PC-3 (cell line): ENCODE results near the gene ADARB2. TPM values are rescaled to one million over a fixed set of nuclear protein-coding genes. Genes with fewer than 3 reads are reported as not detected.

Experiments
- ATAC-seq: fragments of 200-7000 bp; cut with Tn5 transposase; 2 replicates; pipeline ENCODE4 v1.9.1; 2020; ENCODE audit warnings: mild to moderate bottlenecking, moderate library complexity
- BruUV-seq: library from RNA; stranded (reverse); fragments of 400-500 nt; replicated peaks from 2 replicates; lab custom pipeline; 2021; lab: Mats Ljungman, UMichigan
- CTCF ChIA-PET: fragments of 300-600 bp; sonication (Branson Sonifier 250); formaldehyde crosslinking; loops from one replicate; lab custom pipeline; 2022; ENCODE audit warnings: antibody characterized with exemption; lab: Charles Lee
- POLR2A ChIA-PET: fragments of 300-600 bp; sonication (Branson Sonifier 250); formaldehyde crosslinking; loops from one replicate; lab custom pipeline; 2022; ENCODE audit warnings: antibody characterized with exemption; ENCODE audit not compliant: unreplicated experiment; lab: Charles Lee
- DNase-seq: peaks from one replicate; pipeline ENCODE4 v3.0.0-alpha.2; 2015
- H2AFZ ChIP-seq: fragments of 300-600 bp; sonication (generic); 2 replicates; pipeline ENCODE4 v1.6.0; 2016; ENCODE audit warnings: antibody characterized with exemption, low read length
- H3F3A ChIP-seq: fragments of 300-600 bp; sonication (generic); one replicate; pipeline ENCODE4 v1.6.0; 2017; ENCODE audit warnings: antibody characterized with exemption, low read length, control low read depth, mild to moderate bottlenecking; ENCODE audit not compliant: unreplicated experiment
- H3K27ac ChIP-seq: fragments of 300-600 bp; sonication (generic); 2 replicates; pipeline ENCODE4 v1.5.1; 2016; ENCODE audit warnings: mild to moderate bottlenecking, low read length
- H3K27me3 ChIP-seq: fragments of 300-600 bp; sonication (generic); 2 replicates; pipeline ENCODE4 v1.6.1; 2016; ENCODE audit warnings: low read length, mixed read lengths
- H3K36me3 ChIP-seq: fragments of 300-600 bp; sonication (generic); 2 replicates; pipeline ENCODE4 v1.6.1; 2016; ENCODE audit warnings: low read depth, mixed run types, low read length, mixed read lengths
- H3K4me1 ChIP-seq: fragments of 300-600 bp; sonication (generic); 2 replicates; pipeline ENCODE4 v1.5.1; 2016; ENCODE audit warnings: low read length; ENCODE audit not compliant: insufficient read depth
- H3K4me2 ChIP-seq: fragments of 300-600 bp; sonication (generic); 2 replicates; pipeline ENCODE4 v1.6.0; 2016; ENCODE audit warnings: low read length
- H3K4me3 ChIP-seq: fragments of 300-600 bp; sonication (generic); 2 replicates; pipeline ENCODE4 v1.5.1; 2016; ENCODE audit warnings: mild to moderate bottlenecking, low read length, mixed read lengths
- H3K79me2 ChIP-seq: fragments of 300-600 bp; sonication (generic); 2 replicates; pipeline ENCODE4 v1.6.1; 2017; ENCODE audit warnings: low read length, mixed read lengths
- H3K9ac ChIP-seq: fragments of 300-600 bp; sonication (generic); 2 replicates; pipeline ENCODE4 v1.6.0; 2016; ENCODE audit warnings: mild to moderate bottlenecking, low read length
- H3K9me2 ChIP-seq: fragments of 300-600 bp; sonication (generic); replicated peaks from 2 replicates; pipeline ENCODE4 v1.6.1; 2016; ENCODE audit warnings: mixed run types, low read length, mixed read lengths
- H3K9me3 ChIP-seq: fragments of 300-600 bp; sonication (generic); 2 replicates; pipeline ENCODE4 v1.6.1; 2016; ENCODE audit warnings: low read length, mixed read lengths
- H4K20me1 ChIP-seq: fragments of 300-600 bp; sonication (generic); 2 replicates; pipeline ENCODE4 v1.6.1; 2016; ENCODE audit warnings: low read length, mixed read lengths
- EZH2 ChIP-seq: fragments of 300-600 bp; sonication (generic); IDR thresholded peaks from one replicate; pipeline ENCODE4 v1.6.1; 2017; ENCODE audit warnings: antibody characterized with exemption, mild to moderate bottlenecking, low read length; ENCODE audit not compliant: unreplicated experiment
- EZH2phosphoT487 ChIP-seq: fragments of 300-600 bp; sonication (generic); IDR thresholded peaks from 2 replicates; pipeline ENCODE4 v1.6.1; 2018; ENCODE audit warnings: mild to moderate bottlenecking, antibody characterized with exemption, low read length, borderline replicate concordance
- intact Hi-C: fragments of 100-400 bp; cut with micrococcal nuclease; formaldehyde crosslinking; loops from 2 replicates; pipeline ENCODE4 v1.9.0; 2023
- total RNA-seq: library from RNA; depleted of rRNA; stranded (reverse); fragments of >200 nt; gene quantifications from 2 replicates; pipeline ENCODE4 v1.2.3, GENCODE V29; 2014
- TF ChIP-seq, protein P1 (sequence below): fragments of 300-600 bp; sonication (generic); conservative IDR thresholded peaks from 2 replicates; pipeline ENCODE4 v1.5.1; 2017; ENCODE audit warnings: antibody characterized with exemption, low read depth, mild to moderate bottlenecking, low read length

Gene ADARB2
- total RNA-seq, 1 experiment from 2014 or later, result not detected

DNA sequence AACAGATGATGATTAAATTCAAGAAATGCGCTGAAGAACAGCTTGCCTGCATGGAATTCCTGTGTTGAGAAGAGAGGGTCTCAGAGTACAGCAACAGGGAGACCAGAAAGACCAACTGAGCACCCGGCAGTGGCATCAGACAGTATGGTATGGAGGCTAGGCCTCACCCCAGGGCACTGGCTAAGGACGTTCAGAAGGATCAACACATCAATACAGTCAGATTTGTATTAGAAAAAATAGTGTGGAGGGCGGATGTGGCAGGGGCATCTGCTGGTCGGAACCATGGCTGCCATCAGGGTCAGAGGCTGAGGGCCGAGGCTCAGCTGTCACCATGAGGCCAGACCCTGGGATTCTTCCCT is 142.1 kb downstream of the ADARB2 start:
- no peaks in the 10 kb centered on the region for H3K4me1 ChIP-seq
- H3K27ac ChIP-seq, result no peak overlapping the region
- no peak overlapping the region for H3K4me3 ChIP-seq
- no peaks in the 10 kb centered on the region for H3F3A ChIP-seq
- H3K36me3 ChIP-seq, result no peaks in the 10 kb centered on the region
- no peak overlapping the region for H3K9ac ChIP-seq
- no peaks in the 10 kb centered on the region for H3K9me3 ChIP-seq
- intact Hi-C loops, result no loop called here
- H3K27me3 ChIP-seq, result no peaks in the 10 kb centered on the region
- ChIA-PET POLR2A (no interaction called here), CTCF (no interaction called here)
- DNase-seq (no peak), ATAC-seq (no peak)
- no peaks in the 10 kb centered on the region for H3K79me2 ChIP-seq
- H3K4me2 ChIP-seq, result no peak overlapping the region
- TF ChIP-seq EZH2, result no peak
- TF ChIP-seq, protein P1, sequence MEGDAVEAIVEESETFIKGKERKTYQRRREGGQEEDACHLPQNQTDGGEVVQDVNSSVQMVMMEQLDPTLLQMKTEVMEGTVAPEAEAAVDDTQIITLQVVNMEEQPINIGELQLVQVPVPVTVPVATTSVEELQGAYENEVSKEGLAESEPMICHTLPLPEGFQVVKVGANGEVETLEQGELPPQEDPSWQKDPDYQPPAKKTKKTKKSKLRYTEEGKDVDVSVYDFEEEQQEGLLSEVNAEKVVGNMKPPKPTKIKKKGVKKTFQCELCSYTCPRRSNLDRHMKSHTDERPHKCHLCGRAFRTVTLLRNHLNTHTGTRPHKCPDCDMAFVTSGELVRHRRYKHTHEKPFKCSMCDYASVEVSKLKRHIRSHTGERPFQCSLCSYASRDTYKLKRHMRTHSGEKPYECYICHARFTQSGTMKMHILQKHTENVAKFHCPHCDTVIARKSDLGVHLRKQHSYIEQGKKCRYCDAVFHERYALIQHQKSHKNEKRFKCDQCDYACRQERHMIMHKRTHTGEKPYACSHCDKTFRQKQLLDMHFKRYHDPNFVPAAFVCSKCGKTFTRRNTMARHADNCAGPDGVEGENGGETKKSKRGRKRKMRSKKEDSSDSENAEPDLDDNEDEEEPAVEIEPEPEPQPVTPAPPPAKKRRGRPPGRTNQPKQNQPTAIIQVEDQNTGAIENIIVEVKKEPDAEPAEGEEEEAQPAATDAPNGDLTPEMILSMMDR, result no peak
- no peak overlapping the region for H2AFZ ChIP-seq
- H4K20me1 ChIP-seq, result no peaks in the 10 kb centered on the region
- BruUV-seq, result no TSS peak
- no peaks in the 10 kb centered on the region for H3K9me2 ChIP-seq

DNA sequence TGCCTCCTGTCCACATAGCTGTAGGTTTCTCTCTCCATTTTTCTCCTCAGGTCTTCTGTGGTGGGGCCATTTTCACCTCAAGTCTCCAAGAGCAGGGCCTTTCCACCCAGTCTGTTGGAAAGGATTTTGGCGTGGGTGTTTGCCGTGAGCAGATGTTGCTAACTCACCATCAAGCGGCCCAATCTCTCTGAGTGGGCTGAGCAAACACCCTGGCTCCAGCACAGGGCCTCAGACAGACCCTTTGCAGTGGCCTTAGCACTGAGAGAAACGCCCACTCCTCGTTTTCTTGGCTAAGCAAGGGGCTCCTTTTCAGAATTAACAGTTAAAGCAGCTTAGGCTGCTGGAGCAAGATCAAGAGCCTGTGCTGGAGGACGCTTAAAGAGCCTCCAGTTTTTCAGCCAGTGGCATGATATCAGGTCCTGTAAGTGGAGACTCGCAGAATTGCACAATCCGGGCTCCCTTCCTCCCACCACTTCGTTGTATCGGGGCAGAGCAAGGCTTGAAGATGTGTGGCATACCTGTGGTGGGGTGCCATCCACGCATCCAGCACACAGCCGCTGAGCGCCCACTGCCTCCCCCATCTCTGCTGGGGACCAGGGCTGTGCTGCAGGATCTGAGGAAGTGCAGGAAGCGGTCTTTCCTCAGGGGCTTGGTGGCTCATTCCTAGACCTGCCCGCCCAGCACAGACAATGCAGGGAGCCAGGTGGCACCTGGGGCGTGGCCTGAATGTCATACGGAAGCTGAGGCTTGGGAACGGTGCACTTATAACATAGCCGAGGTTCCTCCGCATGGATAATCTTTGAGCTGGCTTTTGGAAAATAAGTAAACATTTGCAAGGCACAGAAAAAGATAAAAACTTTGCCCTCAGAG is 142.7 kb downstream of the ADARB2 start:
- intact Hi-C loops, result no loop called here
- no TSS peak for BruUV-seq
- H3F3A ChIP-seq, result no peaks in the 10 kb centered on the region
- H3K27ac ChIP-seq, result no peak overlapping the region
- CTCF ChIA-PET, result no interaction called here
- DNase-seq (no peak), ATAC-seq (no peak)
- H3K9me3 ChIP-seq, result no peaks in the 10 kb centered on the region
- TF ChIP-seq EZH2phosphoT487 (no peak), EZH2 (no peak)
- TF ChIP-seq, protein P1, result no peak
- no peaks in the 10 kb centered on the region for H4K20me1 ChIP-seq
- no peaks in the 10 kb centered on the region for H3K9me2 ChIP-seq
- no peaks in the 10 kb centered on the region for H3K27me3 ChIP-seq
- no peaks in the 10 kb centered on the region for H3K36me3 ChIP-seq
- POLR2A ChIA-PET, result no interaction called here
- no peak overlapping the region for H3K4me3 ChIP-seq
- no peaks in the 10 kb centered on the region for H3K4me1 ChIP-seq
- H3K79me2 ChIP-seq, result no peaks in the 10 kb centered on the region
- no peak overlapping the region for H2AFZ ChIP-seq
- H3K9ac ChIP-seq, result no peak overlapping the region
- no peak overlapping the region for H3K4me2 ChIP-seq

DNA sequence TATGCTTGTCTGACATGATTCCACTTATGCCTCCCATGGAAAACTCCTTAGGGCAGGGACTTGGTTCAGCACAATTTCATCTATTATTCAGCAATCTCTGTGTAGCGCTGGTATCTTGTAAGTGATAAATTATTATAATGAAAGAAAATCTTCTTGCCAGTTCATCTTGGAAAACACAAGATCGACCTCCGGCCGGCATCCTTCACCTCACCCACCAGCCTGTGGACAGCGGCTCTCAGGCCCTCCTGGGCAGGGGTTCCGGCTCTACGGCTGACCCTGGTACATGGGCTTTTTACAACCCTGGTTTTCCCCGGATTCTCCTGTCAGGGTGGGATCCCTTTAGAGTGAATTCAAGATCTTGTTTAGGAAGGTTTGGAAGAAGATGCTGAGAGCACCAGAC is 145.6 kb downstream of the ADARB2 start:
- DNase-seq, result no peak
- intact Hi-C loops, result no loop called here
- ATAC-seq, result no peak

More for the DNA sequence above, 145.6 kb downstream of the ADARB2 start:
- H3K27me3 ChIP-seq, result no peaks in the 10 kb centered on the region
- no peaks in the 10 kb centered on the region for H4K20me1 ChIP-seq
- H3K9ac ChIP-seq, result no peak overlapping the region
- H3K79me2 ChIP-seq, result no peaks in the 10 kb centered on the region
- H3K27ac ChIP-seq, result no peak overlapping the region
- ChIA-PET POLR2A (no interaction called here), CTCF (no interaction called here)
- H3K36me3 ChIP-seq, result no peaks in the 10 kb centered on the region
- no peaks in the 10 kb centered on the region for H3K9me3 ChIP-seq
- no peak overlapping the region for H2AFZ ChIP-seq
- TF ChIP-seq EZH2phosphoT487, result no peak
- no peaks in the 10 kb centered on the region for H3F3A ChIP-seq
- no TSS peak for BruUV-seq
- H3K4me2 ChIP-seq, result no peak overlapping the region
- no peaks in the 10 kb centered on the region for H3K9me2 ChIP-seq
- H3K4me1 ChIP-seq, result no peaks in the 10 kb centered on the region
- H3K4me3 ChIP-seq, result no peak overlapping the region
